Thyroid gland (tissue), 4 donors: ENCODE measurements around the gene ADAMTS15. TPM values are rescaled to one million over a fixed set of nuclear protein-coding genes. Genes with fewer than 3 reads are reported as not detected.

Source experiments
- DNase-seq, 2 donors: peaks; one replicate each; pipeline ENCODE4 v3.0.0-alpha.2; 2019
- H3K27ac ChIP-seq, 3 donors: fragments of 200-600 bp; sonication (generic); 1 replicate in 2 of 3; 2 replicates in 1 of 3; pipeline ENCODE4 v1.5.1; 2016 to 2019; ENCODE audit warnings: mild to moderate bottlenecking in 1 of 3, moderate library complexity in 1 of 3
- H3K27me3 ChIP-seq: fragments of 200-600 bp; sonication (generic); one replicate; pipeline ENCODE4 v1.5.1; 2019
- H3K36me3 ChIP-seq, 2 donors: fragments of 200-600 bp; sonication (generic); one replicate each; pipeline ENCODE4 v1.5.1; 2016 to 2019
- H3K4me1 ChIP-seq, 2 donors: fragments of 200-600 bp; sonication (generic); one replicate each; pipeline ENCODE4 v1.5.1; 2017 to 2019
- H3K4me3 ChIP-seq, 3 donors: fragments of 200-600 bp; sonication (generic); replicated peaks in 1 of 3; 1 replicate in 2 of 3; 2 replicates in 1 of 3; pipeline ENCODE4 v1.5.1; 2016; ENCODE audit warnings: mild to moderate bottlenecking in 1 of 3
- H3K9me3 ChIP-seq: fragments of 200-600 bp; sonication (generic); one replicate; pipeline ENCODE4 v1.5.1; 2017
- POLR2A ChIP-seq, 2 donors: fragments of 450-650 bp; IDR thresholded peaks; one replicate each; pipeline ENCODE4 v1.6.1; 2017; ENCODE audit warnings: antibody characterized with exemption in 2 of 2, mild to moderate bottlenecking in 2 of 2, moderate library complexity in 1 of 2
- whole genome bisulfite sequencing, 2 donors: methylation state at CpG; one replicate each; pipeline ENCODE4 v1.1.5; 2017; 5-methylcytosine and 5-hydroxymethylcytosine counted together
- intact Hi-C: fragments of 100-400 bp; cut with DNase I; formaldehyde crosslinking; loops from one replicate; pipeline ENCODE4 v1.15.1; 2023
- total RNA-seq, 4 donors: library from RNA; depleted of rRNA; stranded (reverse); fragments of >200 nt; gene quantifications; one replicate each; pipeline ENCODE4 v1.2.3, GENCODE V29; 2016
- TF ChIP-seq, protein P1 (sequence below), 6 experiments: fragments of 200-600 bp in 3 of 6; fragments of 450-650 bp in 3 of 6; sonication (generic) in 3 of 6; IDR thresholded peaks; one replicate each; pipeline ENCODE4 v1.5.1; 2016 to 2019; ENCODE audit warnings: antibody characterized with exemption in 6 of 6, mild to moderate bottlenecking in 2 of 6, inconsistent platforms in 1 of 6, moderate library complexity in 1 of 6

ADAMTS15 gene
- total RNA-seq, 4 donors from 2014 or later = 11.2 to 29.2 (median 23.5) TPM

DNA sequence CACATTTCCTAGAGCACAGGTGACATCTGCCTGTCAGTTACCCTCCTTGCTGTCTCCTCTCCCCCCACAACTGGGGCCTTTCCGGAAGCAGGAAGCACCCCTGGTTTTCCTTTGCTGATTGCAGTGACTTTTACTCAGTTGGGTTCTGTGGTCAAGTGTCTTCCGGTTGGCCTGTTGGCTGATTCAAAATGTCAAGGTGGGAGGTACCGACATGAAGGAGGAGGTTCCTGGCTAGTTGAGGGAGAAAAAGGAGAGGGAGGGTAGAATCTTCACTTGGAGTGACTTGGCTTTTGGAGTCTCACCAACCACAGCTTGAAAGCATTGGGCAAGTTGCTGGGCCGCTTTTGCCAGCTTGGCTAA lies 9.3 kb upstream of the ADAMTS15 start:
- Histone ChIP-seq H3K9me3 (no peaks in the 10 kb centered on the region), H3K4me1 (peaks cover 6 to 11% of the 10 kb centered on the region in 2 donors), H3K27ac (no peak overlapping the region), H3K36me3 (no peaks in the 10 kb centered on the region), H3K27me3 (no peaks in the 10 kb centered on the region), H3K4me3 (no peak overlapping the region)
- DNase-seq = no peak
- intact Hi-C loops = loop anchor here (10.0 kb wide), 1 partner anchor 386 kb away; no protein-coding TSS in a partner anchor
- TF ChIP-seq, protein P1, sequence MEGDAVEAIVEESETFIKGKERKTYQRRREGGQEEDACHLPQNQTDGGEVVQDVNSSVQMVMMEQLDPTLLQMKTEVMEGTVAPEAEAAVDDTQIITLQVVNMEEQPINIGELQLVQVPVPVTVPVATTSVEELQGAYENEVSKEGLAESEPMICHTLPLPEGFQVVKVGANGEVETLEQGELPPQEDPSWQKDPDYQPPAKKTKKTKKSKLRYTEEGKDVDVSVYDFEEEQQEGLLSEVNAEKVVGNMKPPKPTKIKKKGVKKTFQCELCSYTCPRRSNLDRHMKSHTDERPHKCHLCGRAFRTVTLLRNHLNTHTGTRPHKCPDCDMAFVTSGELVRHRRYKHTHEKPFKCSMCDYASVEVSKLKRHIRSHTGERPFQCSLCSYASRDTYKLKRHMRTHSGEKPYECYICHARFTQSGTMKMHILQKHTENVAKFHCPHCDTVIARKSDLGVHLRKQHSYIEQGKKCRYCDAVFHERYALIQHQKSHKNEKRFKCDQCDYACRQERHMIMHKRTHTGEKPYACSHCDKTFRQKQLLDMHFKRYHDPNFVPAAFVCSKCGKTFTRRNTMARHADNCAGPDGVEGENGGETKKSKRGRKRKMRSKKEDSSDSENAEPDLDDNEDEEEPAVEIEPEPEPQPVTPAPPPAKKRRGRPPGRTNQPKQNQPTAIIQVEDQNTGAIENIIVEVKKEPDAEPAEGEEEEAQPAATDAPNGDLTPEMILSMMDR (IDR thresholded peaks at IDR 0.05) = no peak
- TF ChIP-seq POLR2A (IDR thresholded peaks at IDR 0.05) = no peak
- WGBS, 2 donors = 80 to 87% methylated on average over 4 of the region's 4 CpGs

GRCh38 chr11:130439876-130440275 lies 8.6 kb upstream of the ADAMTS15 start:
- Histone ChIP-seq H3K27ac (no peak overlapping the region), H3K36me3 (no peaks in the 10 kb centered on the region), H3K9me3 (no peaks in the 10 kb centered on the region), H3K4me3 (no peak overlapping the region), H3K4me1 (peaks cover 6 to 11% of the 10 kb centered on the region in 2 donors), H3K27me3 (no peaks in the 10 kb centered on the region)
- intact Hi-C loops = loop anchor here (10.0 kb wide), 1 partner anchor 385 kb away; no protein-coding TSS in a partner anchor
- no peak for TF ChIP-seq POLR2A (IDR thresholded peaks at IDR 0.05)
- TF ChIP-seq, protein P1 (IDR thresholded peaks at IDR 0.05) = no peak
- DNase-seq = no peak
- WGBS, 2 donors = 78 to 91% methylated on average over 6 of the region's 6 CpGs

- TF ChIP-seq, protein P1 (IDR thresholded peaks at IDR 0.05) = no peak
- TF ChIP-seq POLR2A (IDR thresholded peaks at IDR 0.05) = no peak
- H3K9me3 ChIP-seq = no peaks in the 10 kb centered on the region
- H3K27me3 ChIP-seq = no peaks in the 10 kb centered on the region
- H3K4me1 ChIP-seq = no peaks in the 10 kb centered on the region
- no peak overlapping the region for H3K4me3 ChIP-seq
- intact Hi-C loops = no loop called here
- no peak for DNase-seq
- 96 to 97% methylated on average over 2 of the region's 2 CpGs for WGBS, 2 donors
- H3K27ac ChIP-seq = no peak overlapping the region
- no peaks in the 10 kb centered on the region for H3K36me3 ChIP-seq
Observed at GRCh38 chr11:130441719-130442118, 6.7 kb upstream of the ADAMTS15 start.

GRCh38 chr11:130442737-130443136 lies 5.7 kb upstream of the ADAMTS15 start:
- no peak for DNase-seq
- 53 to 85% methylated on average over 4 of the region's 4 CpGs for WGBS, 2 donors
- H3K4me3 ChIP-seq = no peak overlapping the region
- no peaks in the 10 kb centered on the region for H3K36me3 ChIP-seq
- intact Hi-C loops = no loop called here
- H3K27me3 ChIP-seq = no peaks in the 10 kb centered on the region
- no peaks in the 10 kb centered on the region for H3K9me3 ChIP-seq
- H3K27ac ChIP-seq = no peak overlapping the region
- no peaks in the 10 kb centered on the region for H3K4me1 ChIP-seq
- no peak for TF ChIP-seq POLR2A (IDR thresholded peaks at IDR 0.05)
- TF ChIP-seq, protein P1 (IDR thresholded peaks at IDR 0.05) = no peak

DNA sequence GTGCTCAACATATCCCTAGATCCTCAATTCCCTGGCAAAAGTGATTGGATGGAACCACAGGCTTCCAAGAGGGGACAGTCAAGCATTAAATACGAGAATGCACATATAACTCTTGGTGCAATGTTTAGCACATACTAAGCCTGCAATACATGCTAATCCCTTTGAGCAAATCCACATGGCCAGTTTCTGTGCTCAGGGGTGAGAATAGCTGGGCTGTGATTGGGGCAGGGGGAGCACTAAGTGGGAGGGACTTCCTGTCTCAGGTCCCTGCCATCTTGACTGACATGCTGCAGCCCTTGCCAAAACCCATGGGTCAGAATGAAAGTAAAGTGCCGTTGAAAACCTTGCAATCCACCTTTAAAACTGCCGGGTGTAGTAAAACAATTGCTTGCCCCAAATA lies 2.7 kb upstream of the ADAMTS15 start:
- Histone ChIP-seq H3K9me3 (no peaks in the 10 kb centered on the region), H3K27me3 (no peaks in the 10 kb centered on the region), H3K4me1 (peaks cover 8 to 13% of the 10 kb centered on the region in 2 donors), H3K4me3 (no peak overlapping the region), H3K27ac (no peak overlapping the region), H3K36me3 (no peaks in the 10 kb centered on the region)
- intact Hi-C loops = no loop called here
- WGBS, 2 donors = 81 to 85% methylated on average over 3 of the region's 3 CpGs
- no peak for TF ChIP-seq POLR2A (IDR thresholded peaks at IDR 0.05)
- TF ChIP-seq, protein P1 (IDR thresholded peaks at IDR 0.05) = no peak
- no peak for DNase-seq
